Esophagus squamous epithelium (tissue), 4 donors: ENCODE data around the gene RALA.

Source experiments
- POLR2A ChIP-seq, 4 donors: fragments of 450-650 bp; IDR thresholded peaks; one replicate each; pipeline ENCODE4 v1.6.1; 2017; ENCODE audit warnings: antibody characterized with exemption in 4 of 4, mild to moderate bottlenecking in 4 of 4, moderate library complexity in 3 of 4
- TF ChIP-seq, protein P1 (sequence below), 6 experiments: fragments of 450-650 bp in 4 of 6; fragments of 200-600 bp in 2 of 6; sonication (generic) in 2 of 6; IDR thresholded peaks; one replicate each; pipeline ENCODE4 v1.5.1; 2016 to 2019; ENCODE audit warnings: antibody characterized with exemption in 6 of 6, mild to moderate bottlenecking in 4 of 6, moderate library complexity in 4 of 6

DNA sequence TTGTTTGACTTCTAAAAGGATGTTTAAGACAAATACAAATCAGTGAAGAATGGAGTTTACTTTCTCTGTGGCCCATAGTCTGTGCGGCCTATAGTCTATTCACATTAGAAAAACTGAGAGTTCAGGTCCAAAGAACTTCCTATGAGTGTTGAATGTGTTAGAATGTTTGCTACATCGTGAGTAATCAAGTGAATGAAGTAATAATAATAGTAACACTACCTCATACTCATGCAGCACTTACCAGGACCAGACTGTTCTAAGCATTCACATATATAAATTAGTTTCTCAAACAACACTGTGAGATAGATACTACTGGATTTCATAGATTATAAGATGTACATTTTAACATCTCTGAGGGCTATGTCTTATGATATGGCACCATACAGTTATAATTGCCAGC, 70.4 kb downstream of the RALA start:
- TF ChIP-seq, protein P1, sequence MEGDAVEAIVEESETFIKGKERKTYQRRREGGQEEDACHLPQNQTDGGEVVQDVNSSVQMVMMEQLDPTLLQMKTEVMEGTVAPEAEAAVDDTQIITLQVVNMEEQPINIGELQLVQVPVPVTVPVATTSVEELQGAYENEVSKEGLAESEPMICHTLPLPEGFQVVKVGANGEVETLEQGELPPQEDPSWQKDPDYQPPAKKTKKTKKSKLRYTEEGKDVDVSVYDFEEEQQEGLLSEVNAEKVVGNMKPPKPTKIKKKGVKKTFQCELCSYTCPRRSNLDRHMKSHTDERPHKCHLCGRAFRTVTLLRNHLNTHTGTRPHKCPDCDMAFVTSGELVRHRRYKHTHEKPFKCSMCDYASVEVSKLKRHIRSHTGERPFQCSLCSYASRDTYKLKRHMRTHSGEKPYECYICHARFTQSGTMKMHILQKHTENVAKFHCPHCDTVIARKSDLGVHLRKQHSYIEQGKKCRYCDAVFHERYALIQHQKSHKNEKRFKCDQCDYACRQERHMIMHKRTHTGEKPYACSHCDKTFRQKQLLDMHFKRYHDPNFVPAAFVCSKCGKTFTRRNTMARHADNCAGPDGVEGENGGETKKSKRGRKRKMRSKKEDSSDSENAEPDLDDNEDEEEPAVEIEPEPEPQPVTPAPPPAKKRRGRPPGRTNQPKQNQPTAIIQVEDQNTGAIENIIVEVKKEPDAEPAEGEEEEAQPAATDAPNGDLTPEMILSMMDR (IDR thresholded peaks at IDR 0.05): no peak
- TF ChIP-seq POLR2A (IDR thresholded peaks at IDR 0.05): no peak
